K562 (cell line): ENCODE data around the gene SLC22A4. TPM values are rescaled to one million over a fixed set of nuclear protein-coding genes. Genes with fewer than 3 reads are reported as not detected.
A peak's percentile ranks its signal among the peaks of the same experiment; 100 is the strongest.

Source experiments
- ATF3 ChIP-seq, 2 experiments: fragments of 450-650 bp in 1 of 2; sonication (generic) in 1 of 2; formaldehyde crosslinking in 1 of 2; IDR thresholded peaks in 1 of 2; conservative IDR thresholded peaks in 1 of 2; 2 replicates each; pipeline versions ENCODE4 v1.6.1 to v1.8.1; 2016 to 2023; ENCODE audit warnings: mild to moderate bottlenecking in 2 of 2, moderate library complexity in 2 of 2, inconsistent platforms in 1 of 2, missing genetic modification reagents in 1 of 2
- CBFA2T2 ChIP-seq: fragments of 450-650 bp; conservative IDR thresholded peaks from 2 replicates; pipeline ENCODE4 v1.6.1; 2017; ENCODE audit warnings: mild to moderate bottlenecking
- CC2D1A ChIP-seq: fragments of 450-650 bp; IDR thresholded peaks from 2 replicates; pipeline ENCODE4 v1.6.1; 2017; ENCODE audit warnings: mild to moderate bottlenecking
- COPS2 ChIP-seq: fragments of 450-650 bp; conservative IDR thresholded peaks from 2 replicates; pipeline ENCODE4 v1.6.1; 2016; ENCODE audit warnings: mild to moderate bottlenecking, moderate library complexity
- FOXM1 ChIP-seq, 2 experiments: fragments of 450-650 bp in 1 of 2; sonication (generic) in 1 of 2; formaldehyde crosslinking in 1 of 2; IDR thresholded peaks; 2 replicates each; pipeline versions ENCODE4 v1.6.1 to v1.9.0; 2017 to 2022; ENCODE audit warnings: low read depth in 2 of 2, mild to moderate bottlenecking in 2 of 2, missing genetic modification reagents in 1 of 2, moderate library complexity in 1 of 2
- HNRNPLL ChIP-seq: fragments of 200-400 bp; formaldehyde crosslinking; IDR thresholded peaks from 2 replicates; pipeline ENCODE4 v1.6.1; 2017; ENCODE audit warnings: low read length, low read depth, mild to moderate bottlenecking; ENCODE audit not compliant: poor library complexity, severe bottlenecking
- HSF4 ChIP-seq: fragments of 250-450 bp; sonication (Bioruptor Pico); IDR thresholded peaks from 2 replicates; pipeline ENCODE4 v2.1.2; 2022; ENCODE audit warnings: mild to moderate bottlenecking, moderate library complexity, borderline replicate concordance
- KHSRP ChIP-seq: fragments of 450-650 bp; IDR thresholded peaks from 2 replicates; pipeline ENCODE4 v1.6.1; 2017
- MAFK ChIP-seq: IDR thresholded peaks from 2 replicates; pipeline ENCODE4 v1.6.1; 2011; ENCODE audit warnings: low read length, improper control_type of control experiment
- MAX ChIP-seq: sonication (generic); formaldehyde crosslinking; IDR thresholded peaks from 2 replicates; pipeline ENCODE4 v1.9.0; 2022; ENCODE audit warnings: mild to moderate bottlenecking, missing genetic modification reagents
- POLR2G ChIP-seq: fragments of 200-400 bp; formaldehyde crosslinking; IDR thresholded peaks from 2 replicates; pipeline ENCODE4 v1.6.1; 2017; ENCODE audit warnings: low read depth, mild to moderate bottlenecking, antibody characterized with exemption, low read length, moderate library complexity
- RERE ChIP-seq: sonication (generic); formaldehyde crosslinking; IDR thresholded peaks from 2 replicates; pipeline ENCODE4 v1.8.0; 2023; ENCODE audit warnings: missing genetic modification reagents, mild to moderate bottlenecking, borderline replicate concordance
- SNIP1 ChIP-seq: fragments of 450-650 bp; IDR thresholded peaks from 2 replicates; pipeline ENCODE4 v1.7.1; 2017; ENCODE audit warnings: low read depth, mild to moderate bottlenecking
- SUPT5H ChIP-seq: fragments of 450-650 bp; IDR thresholded peaks from 2 replicates; pipeline ENCODE4 v1.6.1; 2016
- ZBTB17 ChIP-seq: fragments of 450-650 bp; formaldehyde crosslinking; IDR thresholded peaks from 2 replicates; pipeline ENCODE4 v1.4.0; 2020; ENCODE audit warnings: mild to moderate bottlenecking
- ZNF140 ChIP-seq: fragments of 250-450 bp; sonication (Bioruptor Pico); IDR thresholded peaks from 2 replicates; pipeline ENCODE4 v1.8.0; 2021; ENCODE audit warnings: moderate library complexity, mild to moderate bottlenecking, inconsistent platforms
- ZNF3 ChIP-seq: fragments of 250-450 bp; sonication (Bioruptor Pico); IDR thresholded peaks from 2 replicates; pipeline ENCODE4 v1.5.0; 2021; ENCODE audit warnings: mild to moderate bottlenecking, moderate library complexity
- polyA plus RNA-seq, 8 experiments: library from polyadenylated mRNA; depleted of rRNA in 4 of 8; stranded (reverse) in 5 of 8; unstranded in 3 of 8; fragments of >200 nt; fragmentation: Nextera tagmentation in 2 of 8; fragmentation: Illumina TruSeq in 1 of 8; extraction: Ambion mirVana in 2 of 8; extraction: Trizol in 1 of 8; gene quantifications; 2 replicates each; pipeline versions ENCODE4 v1.2.1 to v1.2.3, GENCODE V29; 2011 to 2014; ENCODE audit warnings: inconsistent platforms in 1 of 8, missing spikeins in 1 of 8
- total RNA-seq, 7 experiments: library from RNA; depleted of rRNA in 6 of 7; stranded (reverse); fragments of >200 nt in 6 of 7; fragmentation: Illumina TruSeq in 2 of 7; extraction: Trizol in 2 of 7; gene quantifications; 2 replicates each; pipeline versions ENCODE4 v1.2.1 to v1.2.3, GENCODE V29; 2011 to 2021; ENCODE audit warnings: low replicate concordance in 1 of 7
- TF ChIP-seq, protein P1 (sequence below): sonication (generic); formaldehyde crosslinking; IDR thresholded peaks from 2 replicates; pipeline ENCODE4 v1.8.1; 2023; ENCODE audit warnings: missing genetic modification reagents, mild to moderate bottlenecking, borderline replicate concordance

SLC22A4 gene
- total and polyA plus RNA-seq, 9 of the 15 experiments (the other 6 are each of a cell fraction or from before 2014, with no cell fraction given): 2.7 to 9.5 (median 6.2) TPM

DNA sequence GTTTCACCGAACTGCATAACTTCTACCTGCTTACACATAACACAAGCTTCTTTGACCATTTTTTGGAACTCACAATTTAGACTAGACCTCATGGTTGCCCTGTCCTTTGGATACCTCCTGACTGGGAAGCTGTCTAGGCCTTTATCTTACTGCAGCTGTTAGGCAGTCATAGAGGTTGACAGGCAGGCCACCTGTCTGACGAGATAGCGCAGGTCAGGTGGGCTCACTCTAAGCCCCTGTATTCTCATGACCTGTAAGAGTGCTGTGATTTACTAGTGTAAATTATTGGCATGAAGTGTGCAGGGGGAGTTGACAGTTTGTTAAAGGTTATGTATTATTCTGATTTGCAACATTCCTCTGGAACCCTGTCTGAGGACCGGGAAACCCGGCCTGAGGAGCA lies 29.0 kb downstream of the SLC22A4 start (continued):
- TF ChIP-seq RERE (CRISPR knock-in tag) (no peak), SNIP1 (no peak), MAX (no peak), FOXM1 (IDR thresholded peaks at IDR 0.05; ENCODE audit: low read depth) (0 out of 2 replicates have a peak, but pooled peaks have one; percentile 37), FOXM1 (CRISPR knock-in tag; IDR thresholded peaks at IDR 0.05; ENCODE audit: low read depth) (no peak), HNRNPLL (no peak), SUPT5H (no peak), KHSRP (no peak), ZBTB17 (CRISPR knock-in tag) (no peak), ZNF140 (CRISPR knock-in tag) (no peak), ZNF3 (no peak), CBFA2T2 (peak; percentile 86), CC2D1A (peak; percentile 28; the same call in 1 of the 2 replicates), MAFK (no peak), POLR2G (no peak), HSF4 (CRISPR knock-in tag) (no peak), COPS2 (no peak), ATF3 (IDR thresholded peaks at IDR 0.05) (no peak), ATF3 (CRISPR knock-in tag; conservative IDR thresholded peaks at IDR 0.05) (no peak)
- TF ChIP-seq, protein P1, sequence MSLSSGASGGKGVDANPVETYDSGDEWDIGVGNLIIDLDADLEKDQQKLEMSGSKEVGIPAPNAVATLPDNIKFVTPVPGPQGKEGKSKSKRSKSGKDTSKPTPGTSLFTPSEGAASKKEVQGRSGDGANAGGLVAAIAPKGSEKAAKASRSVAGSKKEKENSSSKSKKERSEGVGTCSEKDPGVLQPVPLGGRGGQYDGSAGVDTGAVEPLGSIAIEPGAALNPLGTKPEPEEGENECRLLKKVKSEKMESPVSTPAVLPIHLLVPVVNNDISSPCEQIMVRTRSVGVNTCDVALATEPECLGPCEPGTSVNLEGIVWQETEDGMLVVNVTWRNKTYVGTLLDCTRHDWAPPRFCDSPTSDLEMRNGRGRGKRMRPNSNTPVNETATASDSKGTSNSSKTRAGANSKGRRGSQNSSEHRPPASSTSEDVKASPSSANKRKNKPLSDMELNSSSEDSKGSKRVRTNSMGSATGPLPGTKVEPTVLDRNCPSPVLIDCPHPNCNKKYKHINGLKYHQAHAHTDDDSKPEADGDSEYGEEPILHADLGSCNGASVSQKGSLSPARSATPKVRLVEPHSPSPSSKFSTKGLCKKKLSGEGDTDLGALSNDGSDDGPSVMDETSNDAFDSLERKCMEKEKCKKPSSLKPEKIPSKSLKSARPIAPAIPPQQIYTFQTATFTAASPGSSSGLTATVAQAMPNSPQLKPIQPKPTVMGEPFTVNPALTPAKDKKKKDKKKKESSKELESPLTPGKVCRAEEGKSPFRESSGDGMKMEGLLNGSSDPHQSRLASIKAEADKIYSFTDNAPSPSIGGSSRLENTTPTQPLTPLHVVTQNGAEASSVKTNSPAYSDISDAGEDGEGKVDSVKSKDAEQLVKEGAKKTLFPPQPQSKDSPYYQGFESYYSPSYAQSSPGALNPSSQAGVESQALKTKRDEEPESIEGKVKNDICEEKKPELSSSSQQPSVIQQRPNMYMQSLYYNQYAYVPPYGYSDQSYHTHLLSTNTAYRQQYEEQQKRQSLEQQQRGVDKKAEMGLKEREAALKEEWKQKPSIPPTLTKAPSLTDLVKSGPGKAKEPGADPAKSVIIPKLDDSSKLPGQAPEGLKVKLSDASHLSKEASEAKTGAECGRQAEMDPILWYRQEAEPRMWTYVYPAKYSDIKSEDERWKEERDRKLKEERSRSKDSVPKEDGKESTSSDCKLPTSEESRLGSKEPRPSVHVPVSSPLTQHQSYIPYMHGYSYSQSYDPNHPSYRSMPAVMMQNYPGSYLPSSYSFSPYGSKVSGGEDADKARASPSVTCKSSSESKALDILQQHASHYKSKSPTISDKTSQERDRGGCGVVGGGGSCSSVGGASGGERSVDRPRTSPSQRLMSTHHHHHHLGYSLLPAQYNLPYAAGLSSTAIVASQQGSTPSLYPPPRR (CRISPR knock-in tag): no peak
